ENCODE data around the gene CNTNAP2.

The CNTNAP2 gene

DNA sequence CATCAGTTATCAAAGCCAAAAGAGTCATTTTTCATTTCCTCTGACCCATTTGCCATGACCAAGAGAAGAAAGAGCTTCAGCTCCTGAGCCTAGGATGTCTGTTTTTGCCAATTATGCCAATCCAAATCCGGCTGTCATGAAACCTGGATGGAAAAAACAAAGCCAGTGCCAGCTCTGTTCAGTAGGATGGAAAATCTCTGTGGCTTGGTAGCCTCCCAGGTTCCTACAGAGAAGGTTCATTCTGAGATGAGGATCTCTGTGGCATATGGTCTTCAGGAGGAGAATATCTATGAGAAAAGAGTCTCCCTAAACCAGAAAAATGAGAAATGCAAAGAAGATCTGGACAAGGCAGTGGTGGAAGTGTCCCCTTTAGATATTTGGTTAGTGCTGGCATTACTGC lies 475.4 kb downstream of the CNTNAP2 start:
- Histone ChIP-seq H3K9me3 (ENCODE audit: insufficient read depth, low read length) (no peaks in the 10 kb centered on the region), H3K27me3 (ENCODE audit: insufficient read depth, insufficient read length) (no peaks in the 10 kb centered on the region), H3K4me1 (ENCODE audit: insufficient read depth, insufficient read length) (no peaks in the 10 kb centered on the region), H3K4me3 (ENCODE audit: insufficient read length, low read depth) (no peak overlapping the region), H3K36me3 (ENCODE audit: insufficient read depth, insufficient read length, low read length) (no peaks in the 10 kb centered on the region), H3K9ac (ENCODE audit: insufficient read length, low read depth) (no peak overlapping the region)
- TF ChIP-seq SUZ12 (IDR thresholded peaks at IDR 0.05; ENCODE audit: extremely low read depth, insufficient read depth, insufficient read length) (no peak), YY1 (IDR thresholded peaks at IDR 0.05; ENCODE audit: insufficient read depth, insufficient read length) (no peak), ZNF274 (IDR thresholded peaks at IDR 0.05; ENCODE audit: low read depth, low read length) (no peak)
- no peak for DNase-seq (ENCODE audit: low read depth, low spot score)

DNA sequence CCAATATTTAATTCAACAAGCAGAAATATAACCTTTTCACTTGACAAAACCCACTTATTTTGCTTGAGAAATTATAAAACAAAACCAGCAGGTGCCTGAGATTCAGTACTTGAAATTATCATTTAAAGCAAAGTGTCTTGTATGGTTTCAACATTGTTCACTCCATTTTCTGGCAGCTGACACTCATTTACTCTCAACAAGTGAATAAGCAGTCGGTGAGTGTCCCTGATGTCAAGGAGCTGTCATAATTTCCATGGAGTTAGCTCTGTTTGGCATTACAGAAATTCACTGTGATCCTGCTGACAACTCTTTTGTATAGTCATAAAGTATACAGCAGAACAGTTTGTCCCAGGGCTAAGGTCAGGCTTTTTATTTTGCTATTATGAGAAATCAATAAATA lies 490.0 kb downstream of the CNTNAP2 start:
- Histone ChIP-seq H3K9ac (ENCODE audit: insufficient read length, low read depth) (no peak overlapping the region), H3K36me3 (ENCODE audit: insufficient read depth, insufficient read length, low read length) (no peaks in the 10 kb centered on the region), H3K4me3 (ENCODE audit: insufficient read length, low read depth) (no peak overlapping the region), H3K9me3 (ENCODE audit: insufficient read depth, low read length) (no peaks in the 10 kb centered on the region), H3K27me3 (ENCODE audit: insufficient read depth, insufficient read length) (no peaks in the 10 kb centered on the region), H3K4me1 (ENCODE audit: insufficient read depth, insufficient read length) (no peaks in the 10 kb centered on the region)
- TF ChIP-seq SUZ12 (IDR thresholded peaks at IDR 0.05; ENCODE audit: extremely low read depth, insufficient read depth, insufficient read length) (no peak), ZNF274 (IDR thresholded peaks at IDR 0.05; ENCODE audit: low read depth, low read length) (no peak), YY1 (IDR thresholded peaks at IDR 0.05; ENCODE audit: insufficient read depth, insufficient read length) (no peak)
- DNase-seq (ENCODE audit: low read depth, low spot score), result no peak

DNA sequence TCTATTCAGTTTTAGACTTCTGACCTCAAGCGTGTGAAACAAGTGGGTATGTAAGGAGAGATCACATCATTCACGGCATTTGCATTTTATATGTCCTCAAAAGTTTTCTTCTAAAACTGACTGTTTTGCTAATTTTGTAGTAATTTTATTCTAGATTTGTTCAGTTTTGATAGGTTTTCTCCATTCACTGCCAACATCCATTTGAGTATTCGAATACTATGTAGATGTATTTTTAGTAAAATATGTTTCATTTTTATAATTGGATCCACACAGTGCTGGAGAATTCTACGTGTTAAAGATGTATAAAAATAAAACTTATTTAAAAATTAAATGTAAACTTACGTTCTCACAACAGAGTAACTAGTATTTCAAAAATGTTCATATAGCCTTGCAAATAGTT lies 503.0 kb downstream of the CNTNAP2 start:
- no peak for DNase-seq (ENCODE audit: low read depth, low spot score)
- Histone ChIP-seq H3K9me3 (ENCODE audit: insufficient read depth, low read length) (no peaks in the 10 kb centered on the region), H3K27me3 (ENCODE audit: insufficient read depth, insufficient read length) (no peaks in the 10 kb centered on the region), H3K4me3 (ENCODE audit: insufficient read length, low read depth) (no peak overlapping the region), H3K4me1 (ENCODE audit: insufficient read depth, insufficient read length) (no peaks in the 10 kb centered on the region), H3K36me3 (ENCODE audit: insufficient read depth, insufficient read length, low read length) (no peaks in the 10 kb centered on the region), H3K9ac (ENCODE audit: insufficient read length, low read depth) (no peak overlapping the region)
- TF ChIP-seq YY1 (IDR thresholded peaks at IDR 0.05; ENCODE audit: insufficient read depth, insufficient read length) (no peak), ZNF274 (IDR thresholded peaks at IDR 0.05; ENCODE audit: low read depth, low read length) (no peak), SUZ12 (IDR thresholded peaks at IDR 0.05; ENCODE audit: extremely low read depth, insufficient read depth, insufficient read length) (no peak)

DNA sequence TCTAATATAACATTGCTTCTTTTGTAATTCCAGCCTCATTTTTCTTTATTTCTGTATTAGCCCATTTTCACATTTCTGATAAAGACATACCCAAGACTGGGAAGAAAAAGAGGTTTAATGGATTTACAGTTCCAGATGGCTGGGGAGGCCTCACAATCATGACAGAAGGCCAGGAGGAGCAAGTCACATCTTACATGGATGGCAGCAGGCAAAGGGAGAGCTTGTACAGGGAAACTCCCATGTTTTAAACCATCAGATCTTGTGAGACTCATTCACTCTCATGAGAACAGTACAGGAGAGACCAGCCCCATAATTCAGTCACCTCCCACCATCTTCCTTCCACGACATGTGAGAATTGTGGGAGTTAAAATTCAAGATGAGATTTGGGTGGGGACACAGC lies 510.3 kb downstream of the CNTNAP2 start:
- DNase-seq (ENCODE audit: low read depth, low spot score), result no peak
- Histone ChIP-seq H3K9me3 (ENCODE audit: insufficient read depth, low read length) (no peaks in the 10 kb centered on the region), H3K9ac (ENCODE audit: insufficient read length, low read depth) (no peak overlapping the region), H3K4me3 (ENCODE audit: insufficient read length, low read depth) (no peak overlapping the region), H3K27me3 (ENCODE audit: insufficient read depth, insufficient read length) (no peaks in the 10 kb centered on the region), H3K36me3 (ENCODE audit: insufficient read depth, insufficient read length, low read length) (no peaks in the 10 kb centered on the region), H3K4me1 (ENCODE audit: insufficient read depth, insufficient read length) (no peaks in the 10 kb centered on the region)
- no peak for TF ChIP-seq SUZ12 (IDR thresholded peaks at IDR 0.05; ENCODE audit: extremely low read depth, insufficient read depth, insufficient read length)
- no peak for TF ChIP-seq ZNF274 (IDR thresholded peaks at IDR 0.05; ENCODE audit: low read depth, low read length)
- no peak for TF ChIP-seq YY1 (IDR thresholded peaks at IDR 0.05; ENCODE audit: insufficient read depth, insufficient read length)

DNA sequence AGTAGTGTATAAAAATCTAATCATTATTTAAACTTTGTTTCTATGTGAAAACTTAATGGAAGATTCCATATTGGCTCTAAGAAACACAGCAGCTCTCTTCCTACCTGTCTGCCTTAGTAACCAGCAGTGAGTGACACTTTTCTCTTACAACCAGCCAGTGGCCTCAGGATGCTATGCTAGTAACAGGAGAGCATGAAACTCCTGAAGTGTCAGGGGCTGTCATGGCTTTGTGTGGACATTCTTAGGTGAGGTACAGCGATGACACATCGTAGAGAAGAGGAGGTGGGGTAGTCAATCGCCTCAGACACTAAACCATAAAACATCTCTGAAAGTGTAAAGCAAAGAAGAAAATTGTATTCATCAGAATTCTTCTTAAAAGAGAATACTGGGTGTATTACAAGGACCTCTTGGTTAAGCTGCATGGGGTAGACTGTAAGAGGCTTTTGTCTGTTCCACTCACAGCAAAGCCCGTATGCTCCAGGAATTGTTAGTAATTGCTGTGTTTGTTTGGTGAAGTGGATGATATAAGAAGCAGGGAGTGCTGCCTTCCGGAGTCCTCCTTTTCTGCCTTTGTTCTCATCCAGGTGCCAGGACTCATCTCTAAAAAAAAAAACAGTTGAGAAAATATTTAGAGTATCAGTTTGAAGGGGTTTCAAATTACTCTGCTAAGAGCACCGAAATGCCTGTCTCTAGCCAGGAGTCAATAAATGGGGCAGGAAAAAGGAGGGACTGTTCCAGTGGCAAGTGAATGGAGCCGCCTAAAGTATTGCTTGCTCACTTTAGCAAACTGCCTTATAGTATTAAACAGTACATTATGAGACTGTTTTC lies 518.8 kb downstream of the CNTNAP2 start:
- TF ChIP-seq YY1 (IDR thresholded peaks at IDR 0.05; ENCODE audit: insufficient read depth, insufficient read length) (no peak), ZNF274 (IDR thresholded peaks at IDR 0.05; ENCODE audit: low read depth, low read length) (no peak), SUZ12 (IDR thresholded peaks at IDR 0.05; ENCODE audit: extremely low read depth, insufficient read depth, insufficient read length) (no peak)
- no peak overlapping the region for H3K9ac ChIP-seq (ENCODE audit: insufficient read length, low read depth)

DNA sequence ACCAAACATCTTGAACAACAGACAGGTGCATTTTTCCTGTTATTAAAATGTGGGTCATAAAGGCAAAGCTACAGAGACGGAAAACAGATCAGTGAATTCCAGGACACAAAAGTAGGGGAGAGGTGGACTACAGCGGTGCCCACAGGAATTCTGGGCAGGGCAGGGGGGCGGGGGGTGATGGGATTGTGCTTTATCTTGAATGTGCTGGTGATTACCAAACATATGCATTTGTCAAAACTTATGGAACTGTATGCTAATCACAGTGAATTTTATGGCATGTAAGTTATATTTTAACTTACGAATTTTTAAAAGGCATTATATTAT lies 519.4 kb downstream of the CNTNAP2 start:
- Histone ChIP-seq H3K4me1 (ENCODE audit: insufficient read depth, insufficient read length) (no peaks in the 10 kb centered on the region), H3K4me3 (ENCODE audit: insufficient read length, low read depth) (no peak overlapping the region), H3K9ac (ENCODE audit: insufficient read length, low read depth) (no peak overlapping the region), H3K36me3 (ENCODE audit: insufficient read depth, insufficient read length, low read length) (no peaks in the 10 kb centered on the region), H3K9me3 (ENCODE audit: insufficient read depth, low read length) (no peaks in the 10 kb centered on the region), H3K27me3 (ENCODE audit: insufficient read depth, insufficient read length) (no peaks in the 10 kb centered on the region)
- no peak for DNase-seq (ENCODE audit: low read depth, low spot score)
- TF ChIP-seq YY1 (IDR thresholded peaks at IDR 0.05; ENCODE audit: insufficient read depth, insufficient read length), result no peak
- TF ChIP-seq ZNF274 (IDR thresholded peaks at IDR 0.05; ENCODE audit: low read depth, low read length), result no peak
- no peak for TF ChIP-seq SUZ12 (IDR thresholded peaks at IDR 0.05; ENCODE audit: extremely low read depth, insufficient read depth, insufficient read length)

More for the DNA sequence above, 518.8 kb downstream of the CNTNAP2 start:
- no peak overlapping the region for H3K4me3 ChIP-seq (ENCODE audit: insufficient read length, low read depth)
- no peaks in the 10 kb centered on the region for H3K27me3 ChIP-seq (ENCODE audit: insufficient read depth, insufficient read length)
- no peaks in the 10 kb centered on the region for H3K36me3 ChIP-seq (ENCODE audit: insufficient read depth, insufficient read length, low read length)
- no peaks in the 10 kb centered on the region for H3K4me1 ChIP-seq (ENCODE audit: insufficient read depth, insufficient read length)
- DNase-seq (ENCODE audit: low read depth, low spot score), result no peak
- no peaks in the 10 kb centered on the region for H3K9me3 ChIP-seq (ENCODE audit: insufficient read depth, low read length)

DNA sequence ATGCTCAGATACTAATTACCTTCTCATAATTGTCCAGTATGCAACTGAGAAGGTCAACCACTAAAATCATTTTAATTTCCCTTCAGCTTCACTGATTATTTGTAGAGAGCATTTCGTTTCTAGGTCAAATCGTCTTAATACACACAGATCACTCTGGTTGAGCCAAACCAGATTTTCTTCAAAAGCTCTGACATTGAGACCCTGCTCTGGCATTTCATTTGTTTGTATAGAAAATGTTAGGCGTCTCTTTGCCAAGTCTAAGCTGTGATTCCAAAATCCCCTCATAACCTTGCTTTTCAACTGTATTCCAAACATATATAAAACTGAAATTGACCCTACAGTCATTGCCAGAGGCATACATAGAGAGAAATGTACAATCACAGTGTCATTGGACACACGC lies 520.0 kb downstream of the CNTNAP2 start:
- no peaks in the 10 kb centered on the region for H3K9me3 ChIP-seq (ENCODE audit: insufficient read depth, low read length)
- H3K4me3 ChIP-seq (ENCODE audit: insufficient read length, low read depth), result no peak overlapping the region
- H3K36me3 ChIP-seq (ENCODE audit: insufficient read depth, insufficient read length, low read length), result no peaks in the 10 kb centered on the region
- H3K9ac ChIP-seq (ENCODE audit: insufficient read length, low read depth), result no peak overlapping the region
- no peaks in the 10 kb centered on the region for H3K27me3 ChIP-seq (ENCODE audit: insufficient read depth, insufficient read length)
- no peak for TF ChIP-seq YY1 (IDR thresholded peaks at IDR 0.05; ENCODE audit: insufficient read depth, insufficient read length)
- TF ChIP-seq SUZ12 (IDR thresholded peaks at IDR 0.05; ENCODE audit: extremely low read depth, insufficient read depth, insufficient read length), result no peak
- TF ChIP-seq ZNF274 (IDR thresholded peaks at IDR 0.05; ENCODE audit: low read depth, low read length), result no peak
- no peak for DNase-seq (ENCODE audit: low read depth, low spot score)
- no peaks in the 10 kb centered on the region for H3K4me1 ChIP-seq (ENCODE audit: insufficient read depth, insufficient read length)
